HK-2 (cell line): ENCODE data around the gene WWOX.
A peak's percentile ranks its signal among the peaks of the same experiment; 100 is the strongest.

Experiments
- DNase-seq: peaks from one replicate; pipeline ENCODE4 v3.0.0-alpha.2; 2018; ENCODE audit not compliant: unreplicated experiment

The WWOX gene

DNA sequence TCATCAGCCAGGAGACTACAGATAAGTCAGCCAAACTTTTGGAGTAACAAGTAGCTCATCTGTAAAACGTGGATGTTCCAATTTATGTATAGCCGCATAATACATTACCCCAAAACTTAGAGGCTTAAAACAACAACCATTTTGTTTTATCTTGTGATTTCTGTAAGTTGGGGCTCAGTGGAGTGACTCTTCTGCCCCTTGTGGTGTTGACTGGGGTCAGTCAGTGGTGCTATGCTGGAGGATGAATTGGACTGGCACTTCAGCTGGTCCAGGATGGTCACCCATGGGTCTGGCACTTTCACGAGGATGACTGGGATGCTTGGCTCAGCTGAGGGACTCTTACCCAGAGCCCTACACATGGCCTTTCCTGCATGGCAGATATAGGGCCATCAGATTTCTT lies 172.5 kb downstream of the WWOX start:
- no peak for DNase-seq

DNA sequence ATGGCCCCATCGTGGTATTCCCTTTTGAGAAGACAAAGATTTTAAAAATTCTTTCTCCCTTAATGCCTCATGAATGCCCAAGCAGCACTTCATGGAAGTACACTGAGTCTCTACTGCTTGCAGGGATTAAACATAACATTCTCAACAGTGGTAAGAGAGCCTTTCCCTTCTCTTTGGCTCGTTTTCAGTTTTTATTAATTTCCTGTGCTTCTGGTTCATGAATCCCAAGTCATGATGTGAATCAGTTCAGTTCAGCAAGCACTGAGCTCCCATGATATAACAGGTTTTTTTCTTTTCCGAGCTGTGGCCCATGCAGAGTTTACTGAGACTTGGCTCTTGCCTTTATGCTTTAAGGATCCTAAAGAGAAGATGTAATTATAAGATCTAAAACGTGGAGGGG lies 175.3 kb downstream of the WWOX start:
- DNase-seq, result no peak

DNA sequence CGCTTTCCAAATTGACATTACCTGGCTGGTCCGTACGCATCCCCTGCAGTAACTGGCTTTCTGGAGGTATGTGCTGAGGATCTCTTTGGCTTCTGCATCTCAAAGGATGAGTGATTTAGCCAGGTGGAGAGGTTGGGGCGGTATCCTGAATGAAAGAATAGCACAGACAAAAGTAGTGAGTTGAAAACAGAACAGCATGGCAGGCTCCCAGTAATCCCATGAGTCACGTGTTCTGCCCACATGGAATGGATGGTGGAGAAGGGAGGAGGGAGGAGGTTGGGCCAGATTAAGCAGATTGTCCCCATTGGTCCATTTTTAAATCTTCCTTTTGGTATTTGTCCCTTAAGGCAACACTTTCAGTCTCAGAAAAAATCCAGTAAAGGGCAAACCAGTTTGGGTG lies 176.0 kb downstream of the WWOX start:
- DNase-seq, result no peak

DNA sequence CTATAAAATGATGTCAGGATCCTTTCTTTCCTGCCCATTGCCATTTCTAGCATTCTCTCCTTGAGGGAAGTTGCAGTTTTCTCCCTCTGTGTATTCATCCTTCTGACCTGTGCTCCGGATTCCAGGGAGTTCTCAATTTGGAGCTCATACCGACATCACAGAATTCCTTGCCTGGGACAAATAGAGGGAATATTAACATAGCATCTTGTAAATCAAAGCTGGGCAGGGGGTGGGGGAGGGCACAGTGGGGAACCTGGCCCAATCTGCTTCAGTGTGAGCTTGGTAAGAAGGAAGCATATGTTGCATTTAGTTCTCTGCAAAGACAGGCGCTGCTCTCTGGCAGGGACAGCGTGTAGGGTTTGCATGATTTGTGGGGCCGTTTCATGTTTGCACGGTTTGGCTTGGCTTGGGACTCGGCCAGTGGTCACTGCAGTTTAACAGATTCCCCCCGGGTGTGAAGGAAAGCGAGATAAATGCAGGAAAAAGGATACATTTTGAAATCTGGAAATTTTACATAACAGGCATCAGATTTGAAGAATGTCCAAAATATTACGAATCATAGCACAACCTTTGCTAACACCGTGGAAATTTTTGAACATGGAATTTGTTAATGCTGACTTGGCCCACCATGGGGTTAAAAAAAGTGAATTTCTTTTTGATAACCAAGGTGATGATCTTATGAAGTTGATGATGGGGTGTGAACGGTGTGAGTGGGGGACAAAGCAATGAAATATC lies 178.0 kb downstream of the WWOX start:
- no peak for DNase-seq

- no peak for DNase-seq
Observed at GRCh38 chr16:78278056-78278450, 178.6 kb downstream of the WWOX start.

DNA sequence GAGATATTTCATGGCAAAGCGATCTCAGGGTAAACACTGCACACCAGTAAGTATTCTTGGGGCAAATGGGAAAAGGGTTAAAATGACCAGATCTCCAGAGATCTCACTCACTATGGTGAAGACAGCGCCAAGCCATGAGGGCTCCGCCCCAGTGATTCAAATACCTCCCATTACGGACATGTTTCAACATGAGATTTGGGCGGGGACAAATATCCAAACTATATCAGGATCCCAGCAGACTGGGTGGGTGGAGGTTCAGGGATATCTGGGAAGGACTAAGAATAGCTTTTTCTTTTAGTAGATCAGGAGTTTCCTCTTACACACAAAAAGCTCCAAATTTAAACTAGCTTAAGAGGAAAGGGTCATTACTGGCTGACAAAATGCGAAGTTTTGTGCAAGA lies 181.7 kb downstream of the WWOX start:
- no peak for DNase-seq

DNA sequence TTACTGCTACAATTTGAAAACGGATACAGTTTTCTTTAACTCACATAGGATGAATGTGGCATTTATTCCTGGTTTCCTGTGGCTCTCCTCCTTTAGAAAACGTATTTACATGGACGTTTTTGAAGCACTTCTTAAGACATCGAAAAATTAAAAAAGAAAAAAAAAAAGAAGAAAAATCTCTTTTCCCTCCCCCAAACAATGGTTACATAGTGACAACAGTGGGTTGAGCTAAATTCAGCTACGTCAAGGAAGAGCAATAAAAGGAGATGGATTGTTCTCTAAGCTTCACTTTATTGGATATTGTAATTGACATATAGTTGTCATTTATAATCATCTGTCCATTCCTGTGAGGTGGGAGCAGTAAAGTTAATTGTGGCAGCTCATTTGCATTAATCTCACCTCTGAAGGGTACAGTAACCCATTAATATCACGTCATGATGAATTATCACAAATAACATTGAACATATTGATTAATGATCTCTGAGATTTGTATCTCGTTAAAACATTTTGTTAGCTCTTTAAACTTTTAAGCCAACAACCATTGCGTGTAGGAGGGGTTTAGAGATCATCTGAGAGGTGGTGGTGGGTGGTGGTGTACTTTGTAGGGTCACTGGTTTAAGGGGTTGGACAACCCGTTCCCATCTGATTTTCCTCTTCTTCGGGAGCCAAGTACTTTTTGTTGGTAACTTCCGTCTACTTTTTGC lies 184.2 kb downstream of the WWOX start:
- no peak for DNase-seq

DNA sequence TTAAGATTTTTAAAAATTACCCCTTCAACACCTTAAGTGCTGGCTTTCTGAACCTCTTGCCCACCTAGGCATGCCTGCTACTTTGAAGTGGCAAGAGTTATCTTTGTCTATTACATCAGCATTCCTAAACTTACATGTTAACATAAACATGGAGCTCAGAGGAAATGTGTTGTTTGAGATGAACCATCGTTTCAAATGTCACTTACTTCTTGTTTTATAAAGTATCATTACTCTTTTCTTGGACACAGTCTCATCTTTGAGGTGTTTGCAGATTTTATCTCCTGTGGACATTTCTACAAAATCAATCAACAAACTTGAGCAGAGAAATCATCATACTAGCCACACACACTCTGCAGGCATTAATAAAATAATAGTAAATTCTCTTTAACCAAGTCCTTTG lies 184.9 kb downstream of the WWOX start:
- no peak for DNase-seq

GRCh38 chr16:78284957-78285434 lies 185.5 kb downstream of the WWOX start:
- DNase-seq, result no peak

DNA sequence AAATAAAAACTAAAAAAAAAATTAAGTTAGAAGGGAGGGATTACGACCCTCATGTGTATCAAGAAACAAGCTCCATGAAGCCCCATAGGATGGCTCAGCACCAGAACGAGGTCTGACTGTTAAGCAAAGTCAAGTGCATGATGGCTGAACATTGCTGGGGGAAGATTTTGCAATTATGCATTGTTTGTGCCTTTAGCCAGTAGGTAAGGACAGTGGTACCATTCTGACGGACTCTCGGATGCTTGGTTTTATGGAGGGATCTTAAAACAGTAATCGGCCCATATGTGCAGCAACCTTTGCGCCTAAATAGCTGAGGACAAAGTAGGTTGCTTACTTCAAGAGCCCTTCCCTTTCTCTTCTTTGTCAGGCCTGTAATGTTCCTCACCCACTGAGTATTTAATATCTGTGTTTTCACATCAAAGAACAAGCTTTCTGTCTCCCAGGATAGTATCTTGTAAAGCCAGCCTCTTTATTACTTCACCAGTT lies 186.0 kb downstream of the WWOX start:
- no peak for DNase-seq

DNA sequence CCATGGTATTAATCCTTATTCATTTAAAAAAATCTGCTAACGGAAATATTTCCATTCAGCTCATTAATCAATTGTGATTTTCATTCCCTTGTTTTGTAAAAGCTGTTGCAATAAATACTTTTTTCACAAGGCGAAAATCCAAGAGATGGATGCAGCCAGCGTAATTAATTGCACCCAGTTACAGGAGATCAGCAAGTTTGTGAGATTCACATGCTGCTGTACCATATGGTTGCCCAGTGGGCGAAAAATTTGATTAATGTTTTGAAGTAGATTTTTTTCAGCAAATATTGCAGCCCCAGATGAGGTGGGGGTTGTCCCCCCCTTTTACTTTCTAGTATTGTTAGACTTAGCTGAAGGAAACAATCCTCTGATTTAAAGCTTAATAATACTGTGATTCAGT lies 186.6 kb downstream of the WWOX start:
- DNase-seq, result no peak

GRCh38 chr16:78288888-78289287 lies 189.4 kb downstream of the WWOX start:
- DNase-seq, result no peak

DNA sequence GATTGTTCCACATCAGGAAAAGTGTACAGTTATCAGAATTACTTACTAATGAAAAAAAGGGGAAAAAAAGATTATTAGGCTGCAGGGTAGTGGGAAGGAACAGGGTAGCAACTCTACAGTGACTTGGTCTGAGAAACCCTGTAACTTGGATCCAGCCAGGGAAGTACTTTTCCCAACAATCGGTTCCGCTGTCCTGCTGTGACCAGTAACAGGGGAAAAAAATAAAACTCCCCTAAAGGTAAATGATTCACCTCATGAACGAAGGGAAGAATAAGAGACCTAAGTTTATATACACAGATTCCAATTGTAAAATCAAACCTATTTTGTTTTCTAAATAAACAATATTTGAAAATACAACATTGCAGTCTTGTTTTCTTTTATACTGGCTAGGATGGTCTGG lies 189.9 kb downstream of the WWOX start:
- no peak for DNase-seq

DNA sequence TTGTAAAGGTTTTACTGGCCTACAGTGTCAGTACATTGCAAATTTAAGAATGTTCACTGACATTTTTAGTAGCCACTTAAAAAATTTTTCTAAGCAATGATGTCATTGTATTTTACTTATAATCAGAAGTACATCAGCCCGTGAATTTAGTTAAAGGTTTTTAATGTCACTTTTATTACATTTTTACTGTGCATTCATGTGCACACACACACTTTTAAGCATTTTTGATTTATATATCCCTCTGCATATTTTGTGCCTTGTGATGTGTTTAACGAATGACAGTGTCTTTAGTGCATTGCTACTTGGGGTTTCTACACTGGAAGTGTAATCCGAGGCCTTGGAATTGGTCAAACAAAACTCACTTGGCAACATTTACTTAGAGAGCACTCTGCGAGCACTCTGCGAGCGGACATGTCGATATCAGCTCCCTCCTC lies 190.4 kb downstream of the WWOX start:
- DNase-seq, result no peak

DNA sequence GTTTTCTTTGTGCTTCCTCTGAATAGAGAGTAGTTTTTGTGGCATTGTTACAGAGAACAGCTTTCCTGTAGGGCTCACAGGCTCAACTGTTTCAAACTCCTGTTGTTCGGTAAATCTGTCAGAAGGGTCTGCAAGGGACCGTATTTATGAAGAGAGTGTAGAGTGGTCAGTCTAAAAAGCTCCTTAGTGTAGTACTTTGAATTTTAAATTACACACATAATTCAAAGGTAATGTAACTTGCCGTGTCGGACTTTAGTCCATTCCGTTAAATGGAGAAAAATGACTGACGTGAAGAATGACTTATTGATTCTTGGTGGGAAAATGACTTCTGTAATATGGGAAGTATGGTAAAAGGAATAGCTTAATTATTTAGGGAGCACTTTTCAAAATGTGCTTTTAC lies 190.9 kb downstream of the WWOX start:
- no peak for DNase-seq

DNA sequence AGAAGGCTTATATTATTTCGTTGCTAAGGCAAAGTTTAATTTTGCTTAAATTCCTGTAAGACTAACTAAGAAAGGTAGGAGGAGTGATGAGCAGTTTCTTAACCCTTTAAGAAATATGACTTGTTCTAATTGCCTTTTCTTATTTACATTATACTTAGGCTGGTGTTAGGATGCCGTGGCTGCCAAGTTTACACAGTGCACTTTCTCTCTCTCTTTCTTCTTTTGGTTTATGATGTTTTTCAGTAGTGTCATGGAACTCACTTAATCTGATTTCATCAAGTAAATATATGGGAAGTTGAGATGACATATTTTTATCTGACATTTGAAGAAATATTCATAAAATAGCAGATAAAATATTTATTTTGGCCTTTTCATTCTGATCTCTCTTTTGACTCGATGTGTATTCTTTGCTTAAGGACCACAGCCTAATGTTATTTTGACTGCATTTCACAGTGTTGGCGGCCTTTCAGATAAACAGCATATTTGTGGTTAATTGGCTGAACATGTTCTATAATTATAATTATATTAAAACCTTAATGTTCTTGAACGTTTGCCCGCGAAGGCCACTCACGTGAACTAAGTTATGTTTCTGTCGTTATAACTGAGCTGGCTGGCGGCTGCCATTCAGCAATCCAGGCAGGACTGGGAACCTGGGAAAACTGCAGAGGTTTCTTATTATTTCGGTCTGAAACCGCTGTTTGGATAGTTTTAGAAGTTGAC lies 191.6 kb downstream of the WWOX start:
- no peak for DNase-seq

- DNase-seq, result no peak
Observed at GRCh38 chr16:78291604-78292003, 192.2 kb downstream of the WWOX start.

GRCh38 chr16:78292086-78292843 lies 192.8 kb downstream of the WWOX start:
- DNase-seq, result no peak

- peak; percentile 16 for DNase-seq
Observed at GRCh38 chr16:78292844-78293380, 193.5 kb downstream of the WWOX start.

DNA sequence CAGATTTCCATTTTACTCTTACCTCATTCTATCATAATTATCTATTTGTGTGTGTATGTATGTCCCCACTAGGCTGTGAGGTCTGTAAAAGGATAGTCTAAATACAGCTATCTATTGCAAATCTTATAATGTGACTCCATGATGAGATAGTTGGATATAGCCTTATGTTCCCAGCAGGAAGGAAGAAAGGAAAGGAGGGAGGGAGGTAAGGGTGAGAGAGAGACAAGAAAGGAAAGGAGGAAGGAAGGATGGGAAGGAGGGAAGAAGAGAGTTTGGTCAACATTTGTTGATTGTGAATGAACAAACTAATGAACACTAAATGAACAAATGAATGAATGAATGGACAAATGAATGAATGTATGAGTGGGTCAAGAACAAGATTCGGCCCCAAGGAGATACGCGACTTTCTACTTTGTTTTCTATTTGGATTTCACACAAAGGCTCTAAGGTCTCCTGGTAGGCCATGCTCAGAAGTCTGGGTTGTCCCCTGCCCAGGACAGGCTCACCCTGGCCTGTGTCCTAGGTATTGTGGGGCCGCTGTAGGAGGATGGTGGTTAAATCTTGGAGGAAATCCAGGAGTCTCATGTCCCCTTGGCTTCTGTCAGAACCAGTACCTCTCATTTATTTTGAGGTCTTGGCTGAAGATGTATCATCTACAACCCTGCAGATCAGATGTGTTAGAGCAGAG lies 195.2 kb downstream of the WWOX start:
- DNase-seq, result no peak

DNA sequence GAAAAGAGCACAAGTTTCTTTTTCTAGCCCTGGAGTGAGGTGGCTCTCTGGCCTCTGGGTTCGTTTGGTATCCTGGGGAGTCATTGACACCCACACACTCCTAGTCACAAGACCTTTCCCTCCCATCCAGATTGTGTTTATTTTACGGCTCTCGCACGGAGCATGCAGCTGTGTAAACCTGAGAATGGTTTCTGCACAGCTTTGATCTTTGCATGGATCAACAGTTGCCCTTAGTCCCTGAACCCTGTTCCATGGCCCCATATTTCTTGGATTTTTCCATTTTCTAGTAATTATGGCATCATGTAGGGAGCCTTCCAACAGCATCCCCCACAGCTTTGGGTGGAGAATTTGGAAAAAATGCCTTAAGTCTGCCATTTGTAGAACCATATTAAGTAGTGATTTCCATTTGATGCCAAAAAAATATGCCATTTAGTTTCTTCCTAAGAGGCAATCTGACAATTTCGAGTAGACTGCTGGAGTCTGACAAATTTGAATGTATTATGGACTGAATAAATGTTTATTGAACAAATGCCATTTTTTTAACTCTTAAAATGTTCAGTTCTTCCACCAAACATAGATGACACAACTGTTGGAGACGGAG lies 197.7 kb downstream of the WWOX start:
- no peak for DNase-seq
